ENCODE results near the gene RILP. TPM values are rescaled to one million over a fixed set of nuclear protein-coding genes. Genes with fewer than 3 reads are reported as not detected.

RILP gene
- total and polyA plus RNA-seq, 2 of the 4 experiments (the other 2 are of a cell fraction), result 3.9 to 6.0 TPM

GRCh38 chr17:1693339-1693738 is 43.7 kb upstream of the RILP start:
- H2BK20ac ChIP-seq (ENCODE audit: low read depth, low read length), result no peak overlapping the region
- H2AFZ ChIP-seq (replicated peaks; ENCODE audit: low read length, poor library complexity), result no peak overlapping the region
- H2BK5ac ChIP-seq (ENCODE audit: low read depth, low read length, poor library complexity, severe bottlenecking), result no peak overlapping the region
- H4K91ac ChIP-seq (ENCODE audit: insufficient read depth, low read depth, low read length), result no peak overlapping the region
- no peak overlapping the region for H3K56ac ChIP-seq (ENCODE audit: extremely low read depth, insufficient read depth, low read length)
- no peak overlapping the region; the same call in 1 of the 2 replicates for H2AK5ac ChIP-seq (ENCODE audit: low read depth, low read length)
- no peak overlapping the region for H3K18ac ChIP-seq (ENCODE audit: low read depth, low read length)
- in situ Hi-C loops (cut with MboI; ENCODE audit: low sequenced_read_pairs) (no loop called here), intact Hi-C loops (cut with micrococcal nuclease) (no loop called here), dilution Hi-C loops (cut with HindIII; ENCODE audit: low sequenced_read_pairs, unreplicated experiment) (no loop called here)
- peaks cover 3% of the 10 kb centered on the region; the same call in 1 of the 2 replicates for H3K9me3 ChIP-seq (ENCODE audit: control insufficient read depth, insufficient read depth, low read length)
- H3K23ac ChIP-seq (ENCODE audit: low read depth, low read length), result no peak overlapping the region
- H3K14ac ChIP-seq (replicated peaks; ENCODE audit: low read depth, low read length), result no peak overlapping the region
- peak; percentile 44 for DNase-seq
- H4K5ac ChIP-seq (ENCODE audit: low read depth, low read length), result no peak overlapping the region
- no peak overlapping the region for H3K4me2 ChIP-seq (ENCODE audit: low read depth, low read length)
- H3K4ac ChIP-seq (ENCODE audit: low read depth, low read length), result no peak overlapping the region
- H3K27ac ChIP-seq (ENCODE audit: insufficient read depth, low read length), result no peak overlapping the region
- H3K27me3 ChIP-seq (ENCODE audit: control insufficient read depth, insufficient read depth, low read length), result no peaks in the 10 kb centered on the region
- H2AK9ac ChIP-seq (replicated peaks; ENCODE audit: low read depth, low read length, poor library complexity), result no peak overlapping the region
- no peaks in the 10 kb centered on the region for H3K36me3 ChIP-seq (ENCODE audit: control insufficient read depth, insufficient read depth, low read length)
- no peak overlapping the region for H2BK15ac ChIP-seq (ENCODE audit: low read depth, low read length)
- no peak overlapping the region for H2BK120ac ChIP-seq (ENCODE audit: low read depth, low read length)
- H3K4me3 ChIP-seq (ENCODE audit: insufficient read depth, low read depth, low read length), result no peak overlapping the region
- TF ChIP-seq RFX5 (IDR thresholded peaks at IDR 0.05; ENCODE audit: low read depth, low read length), result no peak
- TF ChIP-seq, protein P1, sequence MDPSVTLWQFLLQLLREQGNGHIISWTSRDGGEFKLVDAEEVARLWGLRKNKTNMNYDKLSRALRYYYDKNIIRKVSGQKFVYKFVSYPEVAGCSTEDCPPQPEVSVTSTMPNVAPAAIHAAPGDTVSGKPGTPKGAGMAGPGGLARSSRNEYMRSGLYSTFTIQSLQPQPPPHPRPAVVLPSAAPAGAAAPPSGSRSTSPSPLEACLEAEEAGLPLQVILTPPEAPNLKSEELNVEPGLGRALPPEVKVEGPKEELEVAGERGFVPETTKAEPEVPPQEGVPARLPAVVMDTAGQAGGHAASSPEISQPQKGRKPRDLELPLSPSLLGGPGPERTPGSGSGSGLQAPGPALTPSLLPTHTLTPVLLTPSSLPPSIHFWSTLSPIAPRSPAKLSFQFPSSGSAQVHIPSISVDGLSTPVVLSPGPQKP (IDR thresholded peaks at IDR 0.05; ENCODE audit: borderline replicate concordance, low read depth, low read length), result no peak
- no peak for TF ChIP-seq MAFK (IDR thresholded peaks at IDR 0.05; ENCODE audit: low read depth, low read length)
- CTCF ChIA-PET, result no interaction called here
- peak; percentile 53 for ATAC-seq (ENCODE audit: low read depth)
- no peak overlapping the region for H3K9ac ChIP-seq (ENCODE audit: low read depth, low read length)
- peaks cover 4% of the 10 kb centered on the region; the same call in 1 of the 2 replicates for H3K4me1 ChIP-seq (ENCODE audit: control insufficient read depth, insufficient read depth, low read length)
- BruUV-seq (replicated peaks), result no TSS peak
- no peaks in the 10 kb centered on the region for H3K9me1 ChIP-seq (ENCODE audit: insufficient read depth, low read length)
- 67% methylated on average over 3 of the region's 7 CpGs; no CpG with 5 or more reads in 1 of the 2 experiments for WGBS, 2 experiments (ENCODE audit: extremely low coverage in 2 of 2, insufficient read length in 1 of 2)
- POLR2A ChIA-PET (ENCODE audit: unreplicated experiment), result no interaction called here
- H4K8ac ChIP-seq (ENCODE audit: low read depth in 2 of 2, low read length in 2 of 2), result no peak overlapping the region
- no peaks in the 10 kb centered on the region for H4K20me1 ChIP-seq (ENCODE audit: insufficient read depth, low read length)
- H3K79me1 ChIP-seq (ENCODE audit: low read depth in 1 of 2, low read length in 2 of 2), result no peaks in the 10 kb centered on the region

Data from IMR-90 (cell line).